Peyer's patch (tissue), 4 donors: ENCODE measurements around the gene TXNL4B. TPM values are rescaled to one million over a fixed set of nuclear protein-coding genes. Genes with fewer than 3 reads are reported as not detected.
A peak's percentile ranks its signal among the peaks of the same experiment; 100 is the strongest.

Experiments used
- DNase-seq, 3 donors: peaks; one replicate each; pipeline ENCODE4 v3.0.0-alpha.2; 2017 to 2019
- H3K27ac ChIP-seq, 4 donors: fragments of 200-600 bp; sonication (generic); one replicate each; pipeline ENCODE4 v1.5.1; 2016 to 2019
- H3K27me3 ChIP-seq, 2 donors: fragments of 200-600 bp; sonication (generic); one replicate each; pipeline ENCODE4 v1.5.1; 2019
- H3K36me3 ChIP-seq, 3 donors: fragments of 200-600 bp; sonication (generic); one replicate each; pipeline ENCODE4 v1.5.1; 2016 to 2019
- H3K4me1 ChIP-seq, 4 donors: fragments of 200-600 bp; sonication (generic); one replicate each; pipeline ENCODE4 v1.5.1; 2016 to 2019
- H3K4me3 ChIP-seq, 4 donors: fragments of 200-600 bp; sonication (generic); 1 replicate in 3 of 4; 2 replicates in 1 of 4; pipeline ENCODE4 v1.5.1; 2016 to 2019; ENCODE audit warnings: mild to moderate bottlenecking in 1 of 4
- H3K9me3 ChIP-seq, 4 donors: fragments of 200-600 bp; sonication (generic); one replicate each; pipeline ENCODE4 v1.5.1; 2016 to 2019; ENCODE audit warnings: mild to moderate bottlenecking in 1 of 4
- POLR2A ChIP-seq, 2 donors: fragments of 450-650 bp; IDR thresholded peaks; one replicate each; pipeline ENCODE4 v1.5.1; 2017; ENCODE audit warnings: antibody characterized with exemption in 2 of 2, mild to moderate bottlenecking in 2 of 2, moderate library complexity in 2 of 2
- total RNA-seq, 4 donors: library from RNA; depleted of rRNA; stranded (reverse); fragments of >200 nt; gene quantifications; one replicate each; pipeline ENCODE4 v1.1.0, GENCODE V29; 2016
- TF ChIP-seq, protein P1 (sequence below), 6 experiments: fragments of 450-650 bp in 4 of 6; fragments of 200-600 bp in 2 of 6; sonication (generic) in 1 of 6; IDR thresholded peaks; one replicate each; pipeline ENCODE4 v1.5.1; 2017 to 2019; ENCODE audit warnings: antibody characterized with exemption in 6 of 6, mild to moderate bottlenecking in 3 of 6, moderate library complexity in 1 of 6

Gene TXNL4B
- total RNA-seq, 4 donors from 2014 or later, result 7.2 to 40.4 (median 13.4) TPM

- DNase-seq, result no peak
- H3K9me3 ChIP-seq, result no peaks in the 10 kb centered on the region
- TF ChIP-seq, protein P1, sequence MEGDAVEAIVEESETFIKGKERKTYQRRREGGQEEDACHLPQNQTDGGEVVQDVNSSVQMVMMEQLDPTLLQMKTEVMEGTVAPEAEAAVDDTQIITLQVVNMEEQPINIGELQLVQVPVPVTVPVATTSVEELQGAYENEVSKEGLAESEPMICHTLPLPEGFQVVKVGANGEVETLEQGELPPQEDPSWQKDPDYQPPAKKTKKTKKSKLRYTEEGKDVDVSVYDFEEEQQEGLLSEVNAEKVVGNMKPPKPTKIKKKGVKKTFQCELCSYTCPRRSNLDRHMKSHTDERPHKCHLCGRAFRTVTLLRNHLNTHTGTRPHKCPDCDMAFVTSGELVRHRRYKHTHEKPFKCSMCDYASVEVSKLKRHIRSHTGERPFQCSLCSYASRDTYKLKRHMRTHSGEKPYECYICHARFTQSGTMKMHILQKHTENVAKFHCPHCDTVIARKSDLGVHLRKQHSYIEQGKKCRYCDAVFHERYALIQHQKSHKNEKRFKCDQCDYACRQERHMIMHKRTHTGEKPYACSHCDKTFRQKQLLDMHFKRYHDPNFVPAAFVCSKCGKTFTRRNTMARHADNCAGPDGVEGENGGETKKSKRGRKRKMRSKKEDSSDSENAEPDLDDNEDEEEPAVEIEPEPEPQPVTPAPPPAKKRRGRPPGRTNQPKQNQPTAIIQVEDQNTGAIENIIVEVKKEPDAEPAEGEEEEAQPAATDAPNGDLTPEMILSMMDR (IDR thresholded peaks at IDR 0.05), result no peak
- TF ChIP-seq POLR2A (IDR thresholded peaks at IDR 0.05), result no peak
- no peak overlapping the region for H3K4me3 ChIP-seq
- H3K27ac ChIP-seq, result no peak overlapping the region
- no peaks in the 10 kb centered on the region for H3K27me3 ChIP-seq
- peaks cover 0 to 100% (median 0%) of the 10 kb centered on the region in 3 donors for H3K36me3 ChIP-seq
- H3K4me1 ChIP-seq, result no peaks in the 10 kb centered on the region
Measured at GRCh38 chr16:72107371-72107770, 14.0 kb upstream of the TXNL4B start.

DNA sequence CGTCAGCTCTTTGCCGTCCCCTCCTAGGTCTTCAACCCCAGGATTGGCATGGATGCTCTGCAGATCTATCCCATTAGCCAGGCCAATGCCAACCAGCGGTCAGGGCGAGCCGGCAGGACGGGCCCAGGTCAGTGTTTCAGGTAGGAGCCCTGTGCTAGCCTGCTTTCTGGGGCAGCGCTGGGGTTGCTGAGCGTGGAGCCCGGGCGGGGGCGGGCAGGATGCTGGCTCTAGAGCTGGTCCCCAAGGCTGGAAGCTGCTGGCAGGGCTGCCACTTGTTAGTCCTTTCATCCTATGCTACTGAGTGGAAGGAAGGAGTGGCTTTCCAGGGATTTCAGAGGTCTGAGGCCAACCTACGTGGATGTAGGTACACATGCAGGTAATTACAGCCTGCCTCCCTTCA lies 12.6 kb upstream of the TXNL4B start:
- no peak for TF ChIP-seq POLR2A (IDR thresholded peaks at IDR 0.05)
- TF ChIP-seq, protein P1 (IDR thresholded peaks at IDR 0.05), result no peak
- H3K9me3 ChIP-seq, result no peaks in the 10 kb centered on the region
- H3K4me1 ChIP-seq, result no peaks in the 10 kb centered on the region
- no peaks in the 10 kb centered on the region for H3K27me3 ChIP-seq
- H3K27ac ChIP-seq, result no peak overlapping the region
- no peak for DNase-seq
- H3K4me3 ChIP-seq, result no peak overlapping the region
- H3K36me3 ChIP-seq, result peaks cover 0 to 100% (median 0%) of the 10 kb centered on the region in 3 donors

GRCh38 chr16:72104905-72105304 lies 11.5 kb upstream of the TXNL4B start:
- H3K36me3 ChIP-seq, result peaks cover 0 to 100% (median 0%) of the 10 kb centered on the region in 3 donors
- H3K9me3 ChIP-seq, result no peaks in the 10 kb centered on the region
- no peak for DNase-seq
- no peaks in the 10 kb centered on the region for H3K4me1 ChIP-seq
- no peak overlapping the region for H3K27ac ChIP-seq
- TF ChIP-seq, protein P1 (IDR thresholded peaks at IDR 0.05), result no peak
- no peak for TF ChIP-seq POLR2A (IDR thresholded peaks at IDR 0.05)
- no peak overlapping the region for H3K4me3 ChIP-seq
- H3K27me3 ChIP-seq, result no peaks in the 10 kb centered on the region

DNA sequence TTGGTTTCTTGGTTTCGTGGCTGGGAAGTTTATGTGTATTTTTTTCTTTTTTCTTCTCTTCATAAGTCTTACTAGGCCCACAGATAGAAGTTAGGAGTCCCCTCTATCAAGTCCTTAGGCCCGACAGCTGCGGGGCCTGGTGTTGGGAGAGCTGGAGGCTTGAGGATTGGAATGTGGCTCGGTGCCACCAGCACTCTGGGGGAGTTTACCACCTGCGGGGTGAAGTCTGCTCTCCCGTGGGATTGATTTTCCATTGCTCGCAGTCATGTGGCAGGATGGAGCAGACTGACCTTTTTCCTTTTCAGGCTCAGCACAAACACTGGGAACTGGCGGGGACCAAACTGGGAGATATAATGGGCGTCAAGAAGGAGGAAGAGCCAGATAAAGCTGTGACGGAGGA lies 7.8 kb upstream of the TXNL4B start:
- Histone ChIP-seq H3K4me1 (no peaks in the 10 kb centered on the region), H3K36me3 (peaks cover 0 to 100% (median 0%) of the 10 kb centered on the region in 3 donors), H3K4me3 (no peak overlapping the region), H3K27me3 (no peaks in the 10 kb centered on the region), H3K9me3 (no peaks in the 10 kb centered on the region), H3K27ac (no peak overlapping the region)
- TF ChIP-seq, protein P1 (IDR thresholded peaks at IDR 0.05), result no peak
- no peak for TF ChIP-seq POLR2A (IDR thresholded peaks at IDR 0.05)
- no peak for DNase-seq

GRCh38 chr16:72099377-72099818 lies 6.0 kb upstream of the TXNL4B start:
- peaks cover 0 to 85% (median 0%) of the 10 kb centered on the region in 3 donors for H3K36me3 ChIP-seq
- H3K9me3 ChIP-seq, result no peaks in the 10 kb centered on the region
- peaks cover 0 to 13% (median 2%) of the 10 kb centered on the region in 4 donors for H3K4me1 ChIP-seq
- H3K4me3 ChIP-seq, result no peak overlapping the region
- peak in 1 of 3 donors; percentile 67 for DNase-seq
- H3K27ac ChIP-seq, result no peak overlapping the region
- TF ChIP-seq, protein P1 (IDR thresholded peaks at IDR 0.05), result peak in 4 of 6 experiments; percentile 32 to 68 (median 58)
- TF ChIP-seq POLR2A (IDR thresholded peaks at IDR 0.05), result no peak
- no peaks in the 10 kb centered on the region for H3K27me3 ChIP-seq

- H3K4me1 ChIP-seq, result peaks cover 0 to 15% (median 3%) of the 10 kb centered on the region in 4 donors
- peaks cover 0 to 80% (median 0%) of the 10 kb centered on the region in 3 donors for H3K36me3 ChIP-seq
- H3K27ac ChIP-seq, result no peak overlapping the region
- no peaks in the 10 kb centered on the region for H3K9me3 ChIP-seq
- H3K4me3 ChIP-seq, result no peak overlapping the region
- DNase-seq, result no peak
- TF ChIP-seq, protein P1 (IDR thresholded peaks at IDR 0.05), result no peak
- TF ChIP-seq POLR2A (IDR thresholded peaks at IDR 0.05), result no peak
- no peaks in the 10 kb centered on the region for H3K27me3 ChIP-seq
Measured at GRCh38 chr16:72098936-72099335, 5.5 kb upstream of the TXNL4B start.
